EH (cell line): Measurements from ENCODE around the gene HELLS.
"Not testable (repeated sequence)": the region's sequence is repeated elsewhere in the genome, so short reads cannot be mapped to it uniquely, and the experiment has no call there.

Experiments
- DNase-seq: peaks from one replicate; pipeline ENCODE4 v3.0.0-alpha.2; 2015; ENCODE audit warnings: low read depth

The HELLS gene

DNA sequence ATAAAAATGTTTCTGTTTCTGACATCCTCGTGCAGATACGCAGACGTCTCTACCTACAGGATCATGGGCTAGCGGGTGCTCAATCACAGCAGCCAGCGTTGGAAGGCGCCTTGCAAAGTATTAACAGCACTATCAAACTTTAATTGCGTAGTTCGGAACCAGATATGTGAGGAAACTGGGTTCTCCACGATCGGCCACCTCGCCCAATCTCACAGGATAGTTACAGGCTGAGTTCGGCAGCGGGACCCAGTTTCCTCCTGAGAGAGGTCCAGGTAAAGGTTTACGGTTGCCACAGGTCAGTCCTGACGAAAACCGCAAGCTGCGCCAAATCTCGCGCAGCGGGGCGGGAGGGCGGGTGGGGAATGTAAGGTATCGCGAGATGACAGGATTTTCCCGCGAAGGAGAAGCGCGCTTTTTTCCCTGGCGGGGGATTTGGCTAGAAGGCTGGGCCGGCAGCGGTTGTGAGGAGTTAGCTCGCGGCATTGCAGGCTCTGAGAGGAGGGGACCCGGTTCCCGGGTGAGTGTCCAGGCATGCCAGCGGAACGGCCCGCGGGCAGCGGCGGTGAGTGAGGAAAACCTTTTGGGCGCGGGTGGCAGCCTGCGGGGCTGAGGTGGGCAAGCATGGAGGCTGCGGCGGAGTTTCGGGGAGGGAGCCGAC, at the start of gene HELLS:
Gene HELLS (plus strand): TSS at position 398 of the 658 bp plus-strand sequence. CDS start 134 bp downstream, at position 532.
- peak; percentile 86 for DNase-seq

DNA sequence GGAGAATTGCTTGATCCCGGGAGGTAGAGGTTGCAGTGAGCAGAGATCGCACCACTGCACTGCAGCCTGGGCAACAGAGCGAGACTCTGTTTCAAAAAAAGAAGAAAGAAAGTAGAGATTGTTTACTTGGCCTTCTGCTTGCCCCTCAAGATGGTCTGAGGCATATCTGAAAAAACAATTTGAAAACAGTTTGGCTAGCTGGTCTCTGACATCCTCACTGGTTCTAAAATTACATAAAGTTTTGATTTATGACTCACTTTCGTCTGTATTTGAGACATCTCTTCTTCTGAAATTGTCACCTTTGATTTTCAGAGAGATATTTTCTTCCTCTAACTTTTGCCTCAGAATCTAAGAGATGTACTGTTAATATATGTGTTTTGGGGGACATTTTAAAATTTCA, 49.6 kb upstream of the HELLS start:
- DNase-seq = peak; percentile 42

DNA sequence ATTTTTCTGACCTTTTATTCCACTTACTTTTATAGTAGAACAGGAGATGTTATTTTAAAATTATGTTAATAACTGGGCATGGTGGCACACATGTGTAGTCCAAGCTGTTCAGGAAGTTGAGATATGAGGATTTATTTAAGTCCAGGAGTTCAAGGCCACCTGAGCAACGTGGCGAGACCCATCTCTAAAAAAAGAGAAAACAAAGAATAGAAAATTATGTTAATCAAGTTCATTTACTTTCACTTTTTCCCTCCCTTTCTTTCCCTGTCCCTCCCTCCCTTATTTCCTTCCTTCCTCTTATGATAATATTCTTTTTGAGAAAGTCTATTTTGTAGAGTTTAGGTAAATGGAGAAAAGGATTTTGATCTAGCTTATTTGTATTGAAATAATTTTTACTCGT, 48.9 kb upstream of the HELLS start:
- DNase-seq = no peak

DNA sequence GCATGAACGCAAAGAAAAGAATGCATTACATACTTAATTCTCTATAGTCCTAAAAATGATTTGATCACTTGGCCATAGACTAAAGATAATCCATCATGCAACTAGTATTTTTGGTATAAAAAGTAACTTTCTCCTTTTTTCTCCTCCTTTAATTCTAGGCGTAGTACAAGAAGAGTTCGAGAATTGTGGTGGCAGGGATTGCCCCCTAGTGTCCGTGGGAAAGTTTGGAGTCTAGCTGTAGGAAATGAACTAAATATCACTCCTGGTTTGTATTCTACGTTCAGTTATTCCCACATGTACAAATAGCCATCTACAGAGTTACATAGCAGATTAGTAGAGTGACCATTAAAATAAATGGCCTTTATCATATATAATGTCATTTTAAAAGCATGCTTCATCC, 45.5 kb upstream of the HELLS start:
- DNase-seq = peak; percentile 9

DNA sequence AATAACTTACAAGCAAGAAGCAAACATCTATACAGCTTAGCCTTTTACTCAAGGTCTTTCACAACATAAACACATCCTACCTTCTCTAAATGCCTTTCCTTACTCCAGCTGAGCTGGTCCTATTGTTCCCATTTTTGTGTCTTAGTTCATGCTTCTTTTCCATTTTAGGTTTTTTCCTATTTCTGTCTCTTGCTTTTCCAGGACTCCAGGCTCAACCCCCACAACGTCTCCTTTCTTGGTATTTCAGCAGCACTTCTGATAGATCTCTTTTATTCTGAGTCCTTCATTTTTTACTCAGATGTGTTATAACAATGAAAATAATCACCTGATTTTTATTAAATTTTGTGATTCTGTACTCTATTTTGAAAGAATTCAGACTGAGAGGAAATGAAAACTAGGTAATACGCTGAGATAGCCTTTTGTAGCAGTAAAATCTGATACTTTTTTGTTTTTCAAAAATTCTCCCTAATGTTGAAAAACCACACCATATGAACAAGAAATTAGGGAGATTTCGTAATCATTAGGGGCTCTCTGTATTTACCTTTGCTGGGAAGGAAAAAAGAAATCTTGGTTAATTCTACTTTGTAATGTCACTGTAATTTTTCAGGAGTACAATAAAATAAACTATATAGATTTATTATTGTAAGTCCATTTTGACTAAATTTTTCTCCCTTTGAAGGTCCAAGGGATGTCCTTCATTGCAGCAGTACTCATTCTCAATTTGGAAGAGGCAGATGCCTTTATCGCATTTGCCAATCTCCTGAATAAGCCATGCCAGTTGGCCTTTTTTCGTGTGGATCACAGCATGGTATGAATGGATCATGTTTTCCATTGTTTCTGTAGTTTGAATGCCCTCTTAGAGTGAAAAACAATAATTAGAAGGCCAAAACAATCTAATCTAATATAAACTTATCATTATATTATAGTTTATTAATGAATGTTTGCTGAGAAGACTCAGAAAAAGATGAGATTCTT, 24.0 kb upstream of the HELLS start:
- DNase-seq = no peak

DNA sequence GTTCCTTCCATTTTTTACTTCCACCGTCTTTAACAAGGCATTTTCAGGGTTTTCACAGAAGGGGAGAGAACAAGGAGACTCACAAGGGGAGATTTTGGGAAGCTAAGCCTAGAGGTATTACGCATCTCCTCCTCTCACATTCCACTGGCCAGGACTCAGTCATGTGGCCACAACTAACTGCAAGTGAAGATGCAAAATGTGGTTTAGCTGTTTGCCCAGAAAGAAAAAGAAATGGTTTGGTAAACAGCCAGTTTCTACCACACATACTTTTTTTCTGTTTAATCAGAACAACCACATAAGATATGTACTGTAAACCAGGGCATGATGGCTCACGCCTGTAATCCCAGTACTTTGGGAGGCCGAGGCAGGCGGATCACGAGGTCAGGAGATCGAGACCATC, 21.4 kb upstream of the HELLS start:
- DNase-seq = peak; percentile 58

DNA sequence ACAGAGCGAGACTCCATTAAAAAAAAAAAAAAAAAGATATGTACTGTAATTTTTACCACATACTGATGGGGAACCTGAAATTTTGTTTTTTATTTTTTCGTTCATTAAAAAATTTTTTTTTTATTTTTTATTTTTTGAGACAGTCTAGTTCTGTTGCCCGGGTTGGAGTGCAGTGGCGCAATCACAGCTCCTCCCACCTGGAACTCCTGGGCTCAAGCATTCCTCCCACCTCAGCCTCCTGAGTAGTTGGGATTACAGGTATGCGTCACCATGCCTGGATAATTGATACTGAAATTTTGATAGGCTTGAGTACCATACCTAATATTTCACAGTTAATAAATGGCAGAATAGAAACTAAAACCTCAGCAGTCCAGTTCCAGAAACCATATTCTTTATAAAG, 20.9 kb upstream of the HELLS start:
- DNase-seq = no peak

DNA sequence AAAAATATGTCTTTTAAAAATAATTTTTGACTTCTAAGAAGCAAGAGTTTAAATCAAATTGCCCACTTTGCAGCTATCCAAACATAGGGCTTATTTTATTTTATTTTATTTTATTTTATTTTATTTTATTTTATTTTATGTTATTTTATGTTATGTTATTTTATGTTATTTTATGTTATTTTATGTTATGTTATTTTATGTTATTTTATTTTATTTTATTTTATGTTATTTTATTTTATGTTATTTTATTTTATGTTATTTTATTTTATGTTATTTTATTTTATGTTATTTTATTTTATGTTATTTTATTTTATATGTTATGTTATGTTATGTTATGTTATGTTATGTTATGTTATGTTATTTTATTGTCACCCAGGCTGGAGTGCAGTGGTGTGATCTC, 14.0 kb upstream of the HELLS start:
- not testable (repeated sequence) for DNase-seq

DNA sequence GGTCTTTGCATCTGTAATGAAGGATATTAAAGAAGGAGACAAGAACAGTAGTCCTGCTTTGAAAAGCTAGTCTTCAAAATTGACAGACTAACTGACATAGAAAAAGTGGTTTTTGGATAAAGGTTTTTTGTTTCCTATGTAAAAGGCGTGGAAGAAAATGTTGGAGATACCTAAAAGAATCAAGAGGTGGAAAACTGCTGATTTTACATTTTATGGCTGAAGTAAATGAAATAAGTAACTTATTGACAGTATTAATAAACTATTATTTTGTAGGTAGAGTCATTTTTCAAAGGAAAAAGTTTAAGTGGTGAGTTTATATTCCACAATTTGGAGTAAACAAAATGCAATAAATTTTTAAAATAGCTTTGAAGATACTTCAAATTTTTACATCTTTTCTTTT, 12.6 kb upstream of the HELLS start:
- no peak for DNase-seq

DNA sequence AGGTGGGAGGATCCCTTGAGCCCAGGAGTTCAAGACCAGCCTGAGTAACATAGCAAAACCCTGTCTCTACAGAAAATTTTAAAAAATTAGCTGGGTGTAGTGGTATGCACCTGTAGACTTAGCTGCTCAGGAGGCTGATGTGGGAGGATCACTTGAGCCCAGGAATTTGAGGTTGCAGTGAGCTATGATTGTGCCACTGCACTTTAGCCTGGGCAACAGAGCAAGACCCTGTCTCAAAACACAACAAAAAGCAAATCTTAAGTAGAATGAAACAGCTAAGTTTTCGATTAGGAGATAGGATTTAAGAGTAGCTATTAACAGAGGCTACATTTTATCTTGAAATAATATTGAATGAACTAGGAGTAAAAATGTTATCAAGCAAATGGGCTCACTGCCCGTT, 3.3 kb upstream of the HELLS start:
- DNase-seq = not testable (repeated sequence)

DNA sequence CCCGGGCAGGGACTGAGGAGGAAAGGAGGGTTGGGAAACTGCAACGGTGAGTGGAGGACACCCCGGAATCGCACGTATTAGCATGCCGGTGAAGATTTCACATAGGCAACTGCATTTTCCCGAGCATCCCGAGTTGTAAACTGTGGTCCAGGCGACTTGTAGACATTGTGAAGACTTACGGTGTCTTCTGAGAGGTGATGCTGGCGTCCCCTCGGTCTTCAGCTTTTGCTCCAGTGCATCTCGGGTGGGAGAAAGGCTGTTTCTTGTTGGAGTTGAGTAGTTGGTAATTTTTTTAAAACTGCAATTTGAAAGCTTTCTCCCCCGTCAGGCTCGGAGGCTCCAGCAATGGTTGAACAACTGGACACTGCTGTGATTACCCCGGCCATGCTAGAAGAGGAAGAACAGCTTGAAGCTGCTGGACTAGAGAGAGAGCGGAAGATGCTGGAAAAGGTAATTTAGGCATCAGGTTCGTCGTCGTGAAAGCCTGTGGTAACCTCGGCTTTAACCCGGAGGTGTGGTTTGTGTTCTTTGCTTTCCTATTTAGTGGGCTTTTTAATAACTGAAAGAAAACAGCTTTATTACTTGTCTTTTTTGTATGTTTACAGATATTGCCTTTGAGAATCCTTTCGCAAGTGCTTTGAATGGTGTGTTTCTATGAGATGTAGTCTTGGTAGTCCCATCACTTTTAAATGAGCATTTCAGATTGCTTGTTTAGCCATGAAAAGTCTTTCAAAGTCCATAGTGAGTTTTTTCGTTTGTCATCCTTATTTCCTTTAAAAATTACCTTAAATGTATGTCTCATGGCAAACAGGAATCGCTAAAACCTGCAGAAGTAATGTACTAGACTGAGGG, 687 bp downstream of the HELLS start:
- peak; percentile 40 for DNase-seq

DNA sequence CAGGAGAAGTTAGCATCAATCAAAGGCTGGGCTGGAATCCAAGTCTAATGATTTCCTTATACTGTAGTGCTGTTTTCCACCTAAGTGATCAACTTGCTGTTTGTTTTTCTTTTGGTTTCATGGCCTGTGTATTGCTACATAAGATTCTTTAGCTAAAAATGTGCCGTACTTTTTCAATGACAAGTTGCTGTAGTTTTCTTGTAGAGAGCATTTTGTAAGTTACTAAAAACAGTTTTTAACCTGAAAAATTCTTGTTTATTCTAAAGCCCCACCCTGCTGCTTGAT, 1.3 kb downstream of the HELLS start:
- DNase-seq = peak; percentile 16

DNA sequence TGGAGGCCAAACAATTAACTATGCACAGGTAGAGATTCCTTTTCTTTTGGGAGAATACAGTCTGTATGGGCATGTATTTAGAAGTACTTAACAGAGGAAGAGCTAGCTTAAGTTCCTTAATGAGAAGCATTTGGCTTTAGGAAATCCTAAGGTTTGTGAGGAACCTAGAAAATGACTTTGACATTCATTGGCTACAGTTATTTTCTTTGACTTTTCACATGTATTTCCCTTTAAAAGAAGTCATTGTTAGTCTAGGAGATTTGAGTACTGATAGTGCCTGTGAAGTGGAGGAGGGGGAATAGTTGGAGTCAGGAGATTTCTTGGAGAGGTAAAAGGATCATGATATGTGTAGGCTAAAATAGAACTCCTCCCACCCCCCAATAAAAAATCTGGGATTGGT, 3.6 kb downstream of the HELLS start:
- no peak for DNase-seq

DNA sequence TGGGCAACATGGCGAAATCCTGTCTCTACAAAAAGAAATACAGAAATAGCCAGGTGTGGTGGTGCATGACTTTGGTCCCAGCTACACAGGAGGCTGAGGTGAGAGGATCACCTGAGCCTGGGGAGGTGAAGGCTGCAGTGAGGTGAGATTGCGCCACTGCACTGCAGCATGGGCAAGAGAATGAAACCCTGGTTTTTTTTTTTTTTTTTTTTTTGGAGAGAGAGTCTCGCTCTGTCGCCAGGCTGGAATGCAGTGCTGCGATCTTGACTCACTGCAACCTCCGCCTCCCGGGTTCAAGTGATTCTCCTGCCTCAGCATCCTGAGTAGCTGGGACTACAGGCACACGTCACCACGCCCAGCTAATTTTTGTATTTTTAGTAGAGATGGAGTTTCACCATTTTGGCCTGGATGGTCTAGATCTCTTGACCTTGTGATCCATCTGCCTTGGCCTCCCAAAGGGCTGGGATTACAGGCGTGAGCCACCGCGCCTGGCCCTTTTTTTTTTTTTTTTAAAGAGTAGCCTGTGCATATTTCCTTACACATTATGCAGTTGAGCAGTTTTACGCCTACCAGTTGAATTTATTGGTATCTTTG, 22.2 kb downstream of the HELLS start:
- DNase-seq = peak; percentile 43

DNA sequence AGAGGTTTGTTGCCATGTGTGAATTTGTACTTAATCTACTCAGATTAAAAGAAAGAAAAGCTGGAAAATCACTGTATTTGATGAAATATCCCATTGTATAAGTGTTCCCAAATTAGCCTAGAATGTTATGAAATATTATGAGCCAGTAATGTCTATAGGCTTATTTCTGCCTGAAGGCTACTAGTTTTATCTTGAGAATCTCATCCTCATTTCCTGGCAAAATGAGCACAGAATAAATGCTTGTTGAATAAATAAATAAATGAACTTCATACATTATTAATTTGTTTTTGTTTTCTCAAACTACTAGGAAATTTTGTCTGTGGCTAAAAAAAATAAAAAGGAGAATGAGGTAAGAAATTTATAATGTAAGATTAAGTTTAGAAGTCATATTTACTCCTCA, 25.5 kb downstream of the HELLS start:
- DNase-seq = peak; percentile 53

DNA sequence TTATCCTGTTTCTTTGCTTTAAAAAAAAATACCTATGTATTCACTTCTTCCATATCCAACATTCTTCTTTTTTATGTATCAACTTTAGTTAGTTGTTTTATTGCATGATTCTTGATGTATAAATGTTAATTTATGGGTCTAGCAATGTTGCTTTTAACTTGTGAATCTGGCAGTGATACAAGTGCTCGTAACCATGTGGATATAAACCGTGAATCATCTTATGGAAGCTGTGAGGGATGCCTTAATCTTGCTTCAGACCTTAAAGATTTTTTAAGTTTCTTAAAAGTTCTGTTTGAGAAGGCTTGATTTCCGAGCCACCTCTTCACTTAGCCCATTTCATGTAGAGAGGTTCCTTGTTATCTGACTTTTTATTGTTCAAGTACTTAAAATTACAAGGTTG, 25.9 kb downstream of the HELLS start:
- peak; percentile 71 for DNase-seq

DNA sequence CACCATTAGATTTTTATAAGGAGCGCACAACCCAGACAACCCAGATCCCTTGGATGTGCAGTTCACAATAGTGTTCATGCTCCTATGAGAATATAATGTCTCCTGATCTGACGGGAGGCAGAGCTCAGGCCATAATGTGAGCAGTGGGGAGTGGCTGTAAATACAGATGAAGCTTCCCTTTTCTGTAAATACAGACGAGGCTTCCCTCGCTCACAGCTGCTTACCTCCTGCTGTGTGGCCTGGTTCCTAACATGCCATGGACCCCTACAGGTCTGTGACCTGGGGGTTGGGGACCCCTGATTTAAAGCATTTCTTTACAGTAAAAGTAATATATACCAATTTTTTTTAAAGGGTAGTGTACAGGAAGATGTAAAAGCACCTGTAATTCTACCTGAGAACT, 33.2 kb downstream of the HELLS start:
- no peak for DNase-seq

DNA sequence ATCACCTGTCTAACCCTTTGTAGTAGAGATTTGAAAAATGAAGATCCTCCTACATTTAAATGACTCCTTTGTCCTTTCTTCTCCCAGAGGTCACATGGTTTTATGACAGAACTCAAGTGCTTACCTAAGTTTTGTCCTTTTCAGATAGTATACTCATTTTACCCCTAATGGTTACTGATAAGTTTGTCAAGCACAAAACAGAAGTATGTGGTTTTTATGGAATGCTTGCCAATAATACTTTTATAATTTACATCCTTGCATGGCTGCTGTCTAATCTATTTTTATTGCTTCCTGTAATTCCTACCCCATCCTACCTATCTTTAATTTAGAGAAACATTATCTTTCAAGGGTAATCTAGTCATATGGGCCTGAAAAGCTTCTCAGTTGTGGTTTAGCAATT, 37.5 kb downstream of the HELLS start:
- no peak for DNase-seq

DNA sequence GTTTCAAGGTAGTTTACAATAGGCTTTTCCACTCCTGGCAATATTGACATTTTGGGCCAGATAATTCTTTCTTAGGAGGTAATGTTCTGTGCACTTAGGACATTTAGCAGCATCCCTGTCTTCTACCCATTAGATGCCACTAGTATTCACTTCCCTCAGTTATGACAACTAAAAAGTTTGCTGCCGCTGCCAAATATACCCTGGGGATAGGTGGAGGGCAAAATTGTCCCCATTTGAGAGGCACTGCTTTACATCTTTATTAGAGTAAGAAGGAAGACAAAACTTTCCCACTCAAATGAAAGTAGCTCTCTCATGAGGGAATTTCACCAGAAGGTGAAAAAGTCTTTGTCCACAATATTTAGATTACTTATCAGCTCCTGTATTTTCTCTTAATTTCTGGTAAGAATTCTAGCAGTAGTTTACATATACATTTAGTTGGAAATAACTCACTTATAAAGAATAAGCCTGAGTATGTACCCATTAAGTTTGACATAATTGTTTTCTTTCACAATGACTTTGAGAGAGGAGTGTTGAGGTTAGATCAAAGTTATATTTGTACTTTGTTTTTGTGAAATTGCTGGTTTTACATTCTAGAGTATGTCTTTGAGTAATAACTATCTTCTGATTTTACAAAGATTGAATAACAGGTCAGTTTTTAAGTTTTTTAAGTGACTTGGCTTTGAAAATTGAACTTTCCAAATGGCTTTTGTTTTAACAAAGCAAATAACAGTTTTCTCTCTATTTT, 46.0 kb downstream of the HELLS start:
- DNase-seq = no peak

DNA sequence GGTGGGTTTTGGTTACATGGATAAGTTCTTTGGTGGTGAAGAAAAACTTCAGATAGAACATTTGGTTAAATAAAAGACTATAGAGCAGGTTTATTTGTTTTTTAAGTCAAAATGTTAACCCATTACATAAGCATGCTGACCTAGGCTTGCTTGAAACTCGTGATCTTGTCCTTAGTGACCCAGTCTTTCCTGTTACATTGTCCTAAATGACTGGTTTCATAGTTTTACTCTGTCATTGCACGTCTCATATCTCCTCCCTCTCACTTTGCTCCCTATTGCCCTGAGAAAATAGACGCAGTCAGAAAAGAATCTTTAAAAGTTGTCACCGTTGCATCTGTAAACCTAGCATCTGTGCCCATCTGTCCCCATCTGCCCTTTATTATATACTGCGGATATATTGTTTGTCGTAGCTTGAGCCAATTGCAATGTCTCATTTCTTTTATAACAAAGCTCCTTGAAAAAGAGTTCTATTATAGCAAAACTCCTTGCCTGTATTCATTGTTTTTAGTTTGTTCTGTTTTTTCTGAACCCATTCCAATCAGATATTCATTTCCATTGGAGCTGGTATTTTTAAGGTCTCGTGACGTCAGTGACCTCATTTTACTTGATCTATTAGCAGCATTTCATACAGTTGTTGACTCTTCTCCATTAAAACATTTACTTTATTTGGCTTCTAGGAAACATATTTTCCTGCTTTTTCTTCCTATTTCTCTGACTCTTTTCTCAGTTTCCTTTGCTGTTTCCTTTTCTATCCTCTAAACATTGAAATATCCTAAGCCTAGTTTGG, 57.3 kb downstream of the HELLS start:
- DNase-seq = no peak

DNA sequence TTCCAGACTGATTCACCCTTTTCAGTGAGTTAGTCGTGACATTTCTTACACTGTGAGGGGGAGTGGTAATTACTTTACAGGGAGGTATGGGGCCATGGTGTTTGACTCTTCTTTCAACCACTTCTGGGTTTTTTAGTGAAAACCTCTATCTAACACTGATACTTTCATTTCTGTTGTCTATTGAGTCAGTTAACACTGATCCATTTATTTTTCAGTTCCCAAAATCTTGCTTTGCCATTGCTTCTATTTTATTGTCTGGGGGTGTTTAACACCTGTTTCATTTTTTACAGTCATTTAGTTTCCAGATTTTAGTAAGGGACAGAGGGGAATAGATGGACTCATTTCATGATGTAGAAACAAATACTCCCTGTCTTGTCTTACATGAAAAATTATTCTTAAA, 61.5 kb downstream of the HELLS start:
- no peak for DNase-seq
